22Rv1 (cell line): ENCODE data around the gene TMPRSS7.

Source experiments
- CTCF ChIP-seq: fragments of 450-650 bp; IDR thresholded peaks from 2 replicates; pipeline ENCODE4 v1.5.1; 2017; ENCODE audit warnings: mild to moderate bottlenecking
- ZFX ChIP-seq: fragments of 450-650 bp; IDR thresholded peaks from 2 replicates; pipeline ENCODE4 v1.6.1; 2017; ENCODE audit warnings: antibody characterized with exemption, borderline replicate concordance

- no peak for TF ChIP-seq CTCF
- no peak for TF ChIP-seq ZFX
Measured at GRCh38 chr3:112027826-112028225, 6.7 kb upstream of the TMPRSS7 start.
